GM20431 (cell line): ENCODE data around the gene IKZF1.

Experiments
- in situ Hi-C: fragments of 300-500 bp; cut with MseI, MboI; formaldehyde crosslinking; loops from one replicate; pipeline ENCODE4 v1.15.0; 2020; ENCODE audit warnings: low sequenced_read_pairs; ENCODE audit not compliant: unreplicated experiment

IKZF1 gene

DNA sequence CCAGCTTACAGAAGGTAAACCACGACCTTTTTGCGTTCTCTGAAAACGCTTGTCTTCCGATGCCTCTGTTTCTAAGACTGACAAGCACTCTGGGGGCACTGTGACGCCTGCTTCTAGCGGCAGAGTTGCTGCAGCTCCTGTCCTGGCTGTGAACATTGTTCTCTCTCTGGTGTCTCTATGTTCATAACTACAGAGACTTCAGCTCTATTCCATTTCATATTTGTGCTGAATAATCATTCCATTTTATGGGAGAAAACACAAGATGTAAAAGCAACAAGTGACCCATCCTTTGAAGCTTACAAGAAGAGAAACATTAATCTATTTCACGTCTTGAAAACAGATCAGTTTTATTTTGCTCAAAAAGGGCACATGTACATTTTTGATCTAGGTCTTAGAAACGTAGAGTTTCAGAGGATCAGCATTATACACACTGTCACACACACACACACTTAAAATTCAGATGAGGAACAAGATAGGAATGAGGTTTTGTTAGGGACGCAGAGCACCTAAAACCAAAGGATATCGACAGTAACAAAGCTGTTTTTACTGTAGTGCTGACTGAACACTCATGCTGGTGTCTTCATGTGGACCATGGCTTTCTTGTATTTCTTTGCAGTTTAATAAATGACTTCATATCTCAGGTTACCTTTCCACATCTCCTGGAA is 3.0 kb downstream of the IKZF1 start:
- in situ Hi-C loops = no loop called here

DNA sequence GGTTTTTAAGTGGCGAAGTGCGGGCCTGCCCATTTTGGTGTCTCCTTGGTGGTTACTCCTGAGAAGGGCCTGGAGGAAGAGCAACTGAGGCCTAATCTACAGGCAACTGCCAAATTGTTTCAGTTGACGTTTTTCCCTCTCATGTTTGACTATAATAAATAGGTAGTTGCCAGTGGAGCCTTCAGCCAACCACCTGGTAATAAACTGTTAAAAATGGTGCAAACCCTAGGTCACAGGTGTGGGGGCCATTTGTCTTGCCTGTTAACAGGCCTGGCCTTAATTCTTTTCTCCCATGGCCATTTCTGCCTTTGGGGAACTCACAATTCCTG is 3.7 kb downstream of the IKZF1 start:
- in situ Hi-C loops = no loop called here

DNA sequence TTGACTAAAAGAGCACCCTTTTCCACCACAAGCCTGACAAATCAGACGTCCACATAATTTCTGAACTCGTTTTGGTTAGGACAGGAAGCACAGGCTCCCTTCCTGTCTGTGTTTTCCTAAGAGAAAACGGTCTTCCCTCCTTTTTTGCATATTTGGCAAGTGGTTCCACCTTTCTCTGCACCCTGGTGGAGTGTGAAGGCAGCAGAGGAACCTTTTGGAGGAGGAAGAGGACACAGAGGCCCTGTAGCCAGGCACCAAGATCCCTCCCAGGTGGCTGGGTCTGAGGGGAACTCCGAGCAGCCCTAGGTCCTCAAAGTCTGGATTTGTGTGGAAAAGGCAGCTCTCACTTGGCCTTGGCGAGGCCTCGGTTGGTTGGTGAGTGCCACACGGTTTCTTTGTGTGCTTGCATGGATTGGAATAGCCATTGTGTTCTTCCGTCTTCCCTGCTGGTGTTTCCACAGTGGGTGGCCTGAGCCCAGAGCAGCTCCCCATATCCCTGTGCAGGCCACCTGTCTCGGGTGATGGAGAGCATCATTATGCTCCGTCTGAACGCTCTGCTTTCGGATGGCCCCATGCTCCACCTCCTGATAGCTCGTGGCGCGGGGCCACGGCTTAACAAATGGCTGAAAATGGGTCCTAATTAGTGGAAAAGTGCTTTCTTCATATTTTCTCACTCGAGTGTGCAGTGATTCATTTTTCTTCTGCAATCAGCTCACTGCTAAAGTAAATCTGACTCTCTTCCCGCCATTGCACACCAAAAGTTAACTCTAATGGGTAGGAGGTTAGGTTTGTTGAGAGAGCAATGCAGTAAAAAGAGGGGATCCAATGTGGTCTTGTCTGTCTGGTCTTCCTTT is 4.2 kb downstream of the IKZF1 start:
- in situ Hi-C loops = no loop called here

DNA sequence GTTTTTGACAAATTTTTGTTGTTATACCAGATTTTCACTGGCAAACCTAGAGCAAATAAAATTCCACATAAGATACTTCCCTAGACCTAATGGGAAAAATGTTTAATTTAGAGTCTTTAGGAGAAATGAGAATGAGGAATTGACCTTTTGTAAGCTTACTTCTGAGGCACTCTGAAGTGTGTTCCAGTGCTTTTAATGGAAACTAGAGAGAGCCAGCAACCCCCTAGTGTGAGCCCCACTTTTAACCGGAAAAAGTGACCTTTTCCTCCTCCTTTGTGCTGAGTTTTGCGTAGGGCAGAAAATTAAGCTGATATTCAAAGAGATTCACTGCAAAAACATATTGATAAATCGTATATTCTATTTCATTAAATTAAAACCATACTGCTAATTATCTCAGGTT is 5.2 kb downstream of the IKZF1 start:
- in situ Hi-C loops = no loop called here

DNA sequence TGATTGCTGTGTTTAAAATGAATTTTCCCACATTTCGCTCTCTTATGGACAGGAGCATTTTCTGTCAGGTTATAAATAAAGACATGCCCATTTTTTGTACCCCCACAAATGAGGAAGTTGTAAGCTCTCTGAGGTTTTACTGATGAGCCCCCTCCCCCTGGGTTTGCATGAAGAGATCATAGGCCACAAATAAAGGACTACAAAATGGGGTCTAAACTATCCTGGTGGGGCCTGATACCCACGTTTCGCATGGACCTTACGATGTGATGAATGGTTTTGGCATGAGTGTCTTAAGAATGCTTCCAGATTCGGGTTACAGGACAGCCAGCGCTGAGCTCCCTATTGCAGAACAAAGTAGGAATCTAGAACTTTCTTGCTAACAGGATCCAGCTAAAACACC is 5.8 kb downstream of the IKZF1 start:
- in situ Hi-C loops = no loop called here

DNA sequence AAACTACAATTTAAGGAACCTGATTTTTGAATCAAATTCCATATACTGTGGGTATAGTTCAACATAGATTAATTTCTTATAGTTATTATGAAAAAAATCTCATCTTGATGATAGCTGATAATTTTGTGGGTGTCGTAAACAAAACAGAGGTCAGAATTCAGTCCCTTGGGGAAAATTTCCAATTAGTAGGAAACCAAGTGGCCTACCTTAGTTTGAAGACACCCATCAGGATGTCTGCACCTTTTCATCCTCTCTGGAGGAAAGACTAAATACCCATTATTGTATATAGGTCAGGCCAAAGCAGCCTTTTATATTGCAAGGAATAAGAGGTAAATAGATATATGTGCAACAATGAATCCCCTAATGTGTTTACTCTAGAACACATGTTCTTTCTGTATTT is 6.4 kb downstream of the IKZF1 start:
- in situ Hi-C loops = no loop called here

DNA sequence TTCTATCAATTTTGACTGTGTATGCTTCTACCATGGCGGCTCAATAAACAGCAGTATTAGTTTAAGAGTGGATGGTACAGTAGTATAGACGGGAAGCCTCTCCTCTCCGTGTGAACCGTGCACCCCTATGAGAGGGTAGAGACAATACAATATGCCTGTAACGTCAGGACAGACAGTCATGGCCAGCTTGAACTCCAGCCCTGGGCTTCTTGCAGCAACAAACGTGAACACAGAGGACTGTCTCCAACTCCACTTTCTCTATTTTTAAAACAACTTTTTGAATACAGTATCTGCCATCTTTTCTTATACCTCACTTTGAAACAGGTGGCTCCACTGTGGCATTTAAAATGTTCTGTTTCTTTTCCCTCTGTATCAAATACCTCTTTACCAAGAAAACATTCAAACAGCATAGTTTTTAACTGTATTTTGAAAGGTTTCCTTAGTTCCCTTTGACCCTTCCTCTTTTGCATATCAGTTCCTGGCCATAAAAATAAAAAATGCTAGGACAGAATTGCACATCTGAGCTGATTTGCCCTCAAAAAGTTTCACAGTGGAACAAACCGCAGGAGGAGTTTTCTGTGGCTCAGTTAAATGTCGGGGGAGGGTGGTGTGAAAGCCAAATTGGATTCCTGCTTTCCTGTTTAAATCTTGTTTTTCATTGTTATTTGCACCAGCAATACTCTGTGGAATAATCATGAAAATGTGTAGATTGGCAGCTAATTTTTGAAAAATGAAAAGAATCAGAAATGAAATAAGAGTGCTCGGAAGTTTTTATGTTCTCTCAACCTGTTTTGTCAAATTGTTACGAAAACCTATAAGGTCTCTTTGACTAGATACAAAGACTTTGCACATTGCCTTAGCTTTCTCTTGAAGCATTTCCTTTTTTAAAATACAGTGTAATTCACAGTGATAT is 8.0 kb downstream of the IKZF1 start:
- in situ Hi-C loops = no loop called here

DNA sequence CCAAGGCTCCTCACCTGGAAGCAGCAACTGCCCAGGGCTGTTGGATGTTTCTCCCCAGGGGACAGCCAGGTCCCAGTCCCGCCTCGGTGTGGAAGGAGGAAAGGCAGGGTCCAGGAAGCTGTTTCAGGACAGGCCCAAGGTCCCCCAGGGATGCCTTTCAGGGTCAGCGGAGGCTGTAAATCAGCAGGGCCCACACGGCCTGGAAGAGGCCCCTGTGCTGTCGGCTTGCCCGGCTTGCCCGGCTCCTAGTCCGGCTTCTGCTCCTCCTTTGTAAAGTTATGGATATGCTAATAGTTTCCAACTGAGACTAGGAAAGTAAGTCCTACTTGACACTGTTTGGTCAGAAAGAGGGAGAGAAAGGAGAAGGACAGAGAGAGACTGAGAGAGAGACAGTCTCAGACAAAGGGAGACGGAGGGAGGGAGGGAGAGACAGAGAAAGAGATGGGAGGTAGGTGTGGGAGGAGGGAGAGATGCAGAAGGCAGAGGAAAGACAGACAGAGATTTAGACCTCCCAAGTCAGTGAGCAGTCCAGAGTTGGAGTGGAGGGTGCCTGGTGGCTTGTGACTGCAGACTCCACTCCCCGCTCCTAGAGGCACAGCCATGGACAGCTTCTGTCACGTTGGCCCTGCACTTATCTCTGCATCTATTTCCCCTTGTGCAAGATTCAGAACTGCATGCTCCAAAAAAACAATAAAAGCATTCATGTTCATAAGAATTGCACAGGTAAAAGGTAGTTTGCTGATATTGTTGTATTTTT is 10.5 kb downstream of the IKZF1 start:
- in situ Hi-C loops = no loop called here

DNA sequence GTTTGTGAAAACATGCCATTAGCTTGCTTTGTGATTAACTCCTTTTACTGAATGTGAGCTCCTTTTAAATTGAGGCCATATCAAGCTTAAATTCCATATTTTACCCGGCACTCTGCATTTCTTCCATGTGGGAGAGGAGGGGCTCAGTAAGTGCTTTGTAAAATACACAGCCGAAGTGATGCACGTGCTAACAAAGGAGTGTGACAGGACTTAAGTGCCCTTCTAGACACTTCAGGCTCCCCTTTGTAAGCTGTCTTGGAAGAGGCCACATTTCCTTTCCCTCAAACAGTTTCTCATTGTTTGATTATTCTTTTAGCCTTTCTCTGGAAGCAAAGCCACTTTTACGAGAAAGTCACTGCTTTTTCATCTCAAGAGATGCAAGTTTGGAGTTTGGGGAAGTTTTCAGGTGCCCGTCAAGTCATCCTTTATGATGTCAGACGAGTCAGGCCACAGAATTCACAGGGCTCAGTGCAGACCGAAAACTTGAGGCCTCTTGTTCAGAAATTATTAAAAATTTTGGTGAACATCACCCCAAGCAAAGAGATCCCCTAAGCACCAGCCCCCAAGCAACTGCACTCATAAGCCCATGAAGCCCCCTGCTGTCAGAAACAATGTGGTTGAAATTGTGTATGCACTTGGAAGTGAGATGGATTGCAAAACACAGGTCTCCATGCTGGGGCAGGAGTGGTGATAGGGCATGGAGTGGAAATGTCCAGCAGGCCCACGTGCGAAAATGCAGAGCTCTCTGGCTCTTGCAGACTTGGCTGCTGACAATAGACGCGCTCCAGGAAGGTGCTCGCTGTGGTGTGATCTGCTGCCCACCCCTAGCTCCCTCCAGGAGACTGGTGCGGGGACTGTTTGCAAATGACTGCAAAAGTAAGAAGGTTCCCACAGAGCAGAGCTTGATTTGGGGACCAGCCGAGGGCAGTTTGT is 11.5 kb downstream of the IKZF1 start:
- in situ Hi-C loops = no loop called here

DNA sequence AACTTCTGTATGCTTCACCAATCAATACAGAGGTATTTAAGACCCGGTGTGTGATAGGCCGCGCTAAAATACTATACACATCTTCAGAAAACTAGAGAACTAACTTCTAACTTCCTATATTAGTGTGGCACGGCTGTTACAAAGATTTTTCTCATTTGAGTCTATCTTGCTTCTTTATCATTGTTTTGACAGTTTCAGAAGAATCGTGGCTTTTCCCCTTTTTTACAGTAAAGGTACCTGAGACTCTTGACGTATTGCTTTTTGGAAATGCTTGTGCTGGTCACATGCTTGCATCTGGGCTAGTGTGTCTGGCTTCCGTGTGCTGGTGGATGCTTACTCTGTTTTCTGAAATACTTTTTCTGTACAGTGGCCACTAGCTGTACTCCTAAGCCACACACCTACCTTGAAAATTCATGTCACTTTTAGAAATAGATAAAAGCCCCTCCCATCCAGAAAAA is 12.7 kb downstream of the IKZF1 start:
- in situ Hi-C loops = no loop called here

DNA sequence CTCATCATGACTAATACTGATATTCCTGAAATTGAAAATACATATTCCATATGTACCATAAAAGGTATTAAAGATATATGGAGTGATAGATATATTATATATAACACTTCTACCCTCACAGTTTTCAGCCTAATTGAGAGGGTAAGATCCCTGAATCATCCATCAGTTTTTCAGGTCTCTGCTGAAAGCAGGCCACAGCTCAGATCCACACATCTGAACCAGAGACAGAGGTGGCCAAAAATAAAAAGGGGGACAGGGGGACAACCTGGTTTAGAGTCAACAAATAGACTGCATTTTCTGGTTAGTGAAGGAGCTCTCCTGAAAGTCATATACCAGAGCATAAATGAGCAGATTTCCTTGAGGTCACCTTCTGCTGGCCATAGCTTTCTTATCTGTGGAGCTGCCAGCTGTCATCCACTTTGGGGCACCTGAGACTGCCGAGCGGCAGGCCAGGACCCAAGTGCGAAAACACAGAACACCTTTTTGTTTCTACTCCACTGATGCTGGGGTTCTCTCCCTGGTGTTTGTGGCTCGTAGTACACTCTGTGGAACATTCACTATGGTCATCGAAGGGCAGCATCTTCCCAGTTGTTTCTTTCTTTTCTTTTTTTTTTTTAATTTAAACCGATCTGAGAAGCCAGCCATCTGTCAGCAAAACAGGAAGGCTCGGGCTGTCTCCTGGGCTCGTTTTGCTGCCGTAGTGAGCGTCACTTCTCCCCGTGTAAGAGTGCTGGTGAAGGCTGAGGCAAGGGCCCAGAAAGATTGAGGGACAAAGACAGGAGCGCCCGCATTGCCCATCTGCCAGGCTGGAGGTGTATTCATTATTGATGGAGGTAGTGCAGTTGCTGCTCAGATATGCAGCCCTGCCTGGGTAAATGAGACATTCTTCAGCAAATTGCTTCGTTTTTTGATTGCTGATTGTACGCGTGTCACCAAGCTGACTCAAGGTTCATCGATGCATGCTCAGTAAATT is 13.5 kb downstream of the IKZF1 start:
- in situ Hi-C loops = no loop called here

DNA sequence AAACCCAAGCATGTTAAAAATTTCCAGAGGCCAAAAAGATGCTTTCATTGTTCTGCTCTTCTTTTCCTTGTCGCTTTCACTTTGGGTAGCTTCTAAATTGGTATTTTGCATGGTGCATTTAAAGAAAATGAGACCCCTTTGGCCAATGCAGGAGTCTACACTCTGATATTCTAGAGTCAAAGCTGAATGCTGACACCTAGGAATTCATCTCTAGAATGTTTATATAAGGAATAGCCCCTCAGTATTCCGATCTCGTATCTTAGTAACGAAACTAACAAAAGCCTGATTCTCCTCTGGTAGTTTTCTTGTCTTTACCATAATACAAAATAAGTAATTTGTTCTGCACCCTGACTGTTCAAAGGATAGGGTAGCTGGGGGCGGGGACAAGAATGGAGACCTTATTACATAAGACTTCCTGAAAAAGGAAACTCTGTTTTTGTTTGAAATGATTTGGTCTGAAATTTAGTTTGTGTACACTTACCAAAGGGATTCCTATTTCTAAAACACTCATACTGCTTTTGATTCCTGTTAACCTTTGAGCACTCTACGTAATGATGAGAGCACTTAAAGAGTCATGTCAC is 17.1 kb downstream of the IKZF1 start:
- in situ Hi-C loops = no loop called here

DNA sequence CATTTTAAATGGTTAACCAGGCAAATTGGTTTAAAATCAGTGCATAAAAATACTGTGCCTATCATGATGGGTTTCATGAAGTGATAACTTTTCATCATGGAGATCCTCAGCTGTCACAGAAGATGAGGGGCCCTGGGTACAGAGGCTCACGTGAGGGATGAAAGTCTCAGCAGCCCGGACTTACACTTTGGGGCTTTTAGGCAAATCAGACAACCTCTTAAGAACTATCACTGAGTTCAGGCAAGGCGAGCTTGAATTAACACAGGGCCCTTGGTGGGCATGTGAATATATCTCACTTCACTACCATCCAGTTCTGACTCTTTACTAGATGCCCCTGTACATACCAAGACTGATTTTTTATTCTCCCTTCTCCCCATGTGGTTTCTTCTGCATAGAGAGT is 19.6 kb downstream of the IKZF1 start:
- in situ Hi-C loops = no loop called here

DNA sequence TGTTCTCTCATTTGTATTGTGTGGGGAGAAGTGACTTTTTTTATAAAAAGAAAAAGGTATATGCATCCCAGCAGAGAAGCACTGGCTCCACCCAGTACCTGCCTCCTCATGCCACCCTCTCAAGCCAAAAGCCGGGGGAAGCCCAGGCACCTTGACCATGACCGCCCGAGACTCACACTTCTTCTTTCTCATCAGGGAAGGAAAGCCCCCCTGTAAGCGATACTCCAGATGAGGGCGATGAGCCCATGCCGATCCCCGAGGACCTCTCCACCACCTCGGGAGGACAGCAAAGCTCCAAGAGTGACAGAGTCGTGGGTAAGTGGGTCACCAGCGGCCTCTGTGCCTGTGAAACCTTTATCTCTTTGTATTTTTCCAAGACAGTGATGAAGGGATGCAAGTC is 22.9 kb downstream of the IKZF1 start:
- in situ Hi-C loops = no loop called here

DNA sequence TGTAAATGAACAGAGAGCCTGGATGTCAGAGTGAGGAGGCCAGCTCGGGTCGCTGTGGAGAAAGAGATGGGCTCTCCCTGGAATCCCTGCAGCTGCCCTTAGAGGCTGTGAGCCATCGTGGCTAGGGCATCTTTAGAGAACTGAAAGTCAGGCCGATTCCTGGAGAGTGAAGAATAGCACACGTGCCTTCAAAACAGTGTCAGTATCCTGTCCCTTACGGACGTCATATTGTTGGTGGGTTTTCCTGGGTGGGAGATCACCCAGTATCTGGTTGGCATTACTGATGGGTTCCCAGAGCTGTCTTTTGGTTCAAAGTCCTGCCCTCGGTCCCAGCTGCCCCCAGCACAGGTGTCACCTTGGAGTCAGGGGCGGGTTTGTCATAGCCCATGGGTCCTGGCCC is 25.3 kb downstream of the IKZF1 start:
- in situ Hi-C loops = no loop called here

DNA sequence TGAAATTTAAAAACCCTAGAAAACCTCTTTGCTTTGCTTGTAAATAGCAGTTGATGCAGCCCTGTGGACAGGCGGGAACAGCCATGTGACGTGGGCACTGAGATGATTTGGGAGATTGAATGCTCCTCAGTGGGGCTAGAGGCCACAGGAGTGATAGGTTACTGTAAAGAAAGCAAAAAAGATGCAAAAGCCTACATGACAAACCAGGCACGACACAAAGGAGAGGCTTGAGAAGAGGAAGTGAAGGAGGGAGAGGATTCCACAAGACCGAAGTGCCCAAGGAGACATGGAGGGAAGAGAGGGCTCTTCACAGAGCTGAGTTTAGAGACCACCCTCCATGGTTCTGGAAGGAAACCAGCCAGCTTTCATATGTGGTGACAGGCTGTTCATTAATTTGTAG is 25.7 kb downstream of the IKZF1 start:
- in situ Hi-C loops = no loop called here

DNA sequence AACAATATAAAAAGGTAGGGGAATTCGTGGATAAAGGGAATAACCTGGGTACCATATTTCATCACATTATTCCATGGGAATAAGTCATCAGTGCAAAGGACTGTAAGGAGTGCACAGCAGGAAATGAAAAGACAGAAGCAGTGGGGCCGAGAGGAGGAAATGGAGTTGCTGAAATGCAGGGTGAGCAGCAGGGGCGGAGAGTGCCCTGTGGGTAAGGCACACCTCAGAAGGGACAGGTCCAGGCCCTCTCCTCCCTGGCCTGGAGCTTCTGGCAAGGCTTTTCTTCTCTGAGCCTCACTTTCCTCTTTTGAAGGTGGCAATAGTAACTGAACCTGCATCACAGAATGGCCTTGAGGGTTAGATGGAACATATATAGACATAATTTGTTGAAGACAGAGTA is 26.2 kb downstream of the IKZF1 start:
- in situ Hi-C loops = no loop called here
